HEK293 (cell line): ENCODE data around the gene TBC1D22A.
A peak's percentile ranks its signal among the peaks of the same experiment; 100 is the strongest.

ENCODE experiments used
- CTCF ChIA-PET: fragments of 350-600 bp; formaldehyde crosslinking; extraction: SDS; loops from one replicate; lab custom pipeline; 2021; ENCODE audit warnings: antibody characterized with exemption; lab: Yijun Ruan, JAX
- POLR2A ChIA-PET: fragments of 300-600 bp; formaldehyde crosslinking; extraction: SDS; loops from one replicate; lab custom pipeline; 2020; ENCODE audit warnings: antibody characterized with exemption, inconsistent platforms; lab: Yijun Ruan, JAX
- H3K27ac ChIP-seq: fragments of 200-500 bp; sonication (Bioruptor generic); 2 replicates; pipeline ENCODE4 v1.5.1; 2014; ENCODE audit warnings: low read depth, low read length, control low read depth, inconsistent platforms; ENCODE audit errors: extremely low read depth
- H3K36me3 ChIP-seq, 2 experiments: fragments of 200-500 bp in 1 of 2; sonication (Bioruptor generic) in 1 of 2; 1 replicate in 1 of 2; 2 replicates in 1 of 2; pipeline ENCODE4 v1.5.1; 2014 to 2017; ENCODE audit warnings: inconsistent platforms in 2 of 2, low read length in 2 of 2; ENCODE audit not compliant: control insufficient read depth in 2 of 2, insufficient read depth in 1 of 2
- H3K4me1 ChIP-seq: fragments of 200-500 bp; sonication (Bioruptor generic); 2 replicates; pipeline ENCODE4 v1.5.1; 2014; ENCODE audit warnings: mild to moderate bottlenecking, low read length, inconsistent platforms; ENCODE audit not compliant: control insufficient read depth, insufficient read depth
- H3K4me3 ChIP-seq: 2 replicates; pipeline ENCODE4 v1.5.1; 2011; ENCODE audit warnings: low read depth, mild to moderate bottlenecking, control low read depth, low read length, moderate library complexity
- H3K9me3 ChIP-seq: fragments of 200-500 bp; sonication (Bioruptor generic); 2 replicates; pipeline ENCODE4 v1.5.1; 2014; ENCODE audit warnings: low read depth, low read length, inconsistent platforms; ENCODE audit not compliant: control insufficient read depth, insufficient read depth
- EGR2 ChIP-seq: fragments of 450-650 bp; formaldehyde crosslinking; IDR thresholded peaks from 2 replicates; pipeline ENCODE4 v1.5.1; 2016; ENCODE audit warnings: low read depth, missing biosample characterization, missing genetic modification characterization
- INSM2 ChIP-seq: fragments of 450-650 bp; formaldehyde crosslinking; IDR thresholded peaks from 2 replicates; pipeline ENCODE4 v1.5.1; 2016; ENCODE audit warnings: missing biosample characterization, missing genetic modification characterization
- OVOL3 ChIP-seq: fragments of 450-650 bp; formaldehyde crosslinking; IDR thresholded peaks from 2 replicates; pipeline ENCODE4 v1.5.1; 2016; ENCODE audit warnings: missing biosample characterization, missing genetic modification characterization
- REPIN1 ChIP-seq: fragments of 450-650 bp; formaldehyde crosslinking; IDR thresholded peaks from 2 replicates; pipeline ENCODE4 v1.5.1; 2017; ENCODE audit warnings: missing biosample characterization, missing genetic modification characterization, low read depth
- SALL2 ChIP-seq: fragments of 450-650 bp; formaldehyde crosslinking; IDR thresholded peaks from 2 replicates; pipeline ENCODE4 v1.5.0; 2017; ENCODE audit warnings: missing biosample characterization, mild to moderate bottlenecking, missing genetic modification characterization, borderline replicate concordance
- ZBTB48 ChIP-seq: fragments of 450-650 bp; formaldehyde crosslinking; IDR thresholded peaks from 2 replicates; pipeline ENCODE4 v1.5.1; 2016; ENCODE audit warnings: missing biosample characterization, missing genetic modification characterization
- ZFHX2 ChIP-seq: fragments of 450-650 bp; formaldehyde crosslinking; conservative IDR thresholded peaks from 2 replicates; pipeline ENCODE4 v1.5.1; 2016; ENCODE audit warnings: missing biosample characterization, missing genetic modification characterization
- ZFP3 ChIP-seq: fragments of 450-650 bp; formaldehyde crosslinking; IDR thresholded peaks from 2 replicates; pipeline ENCODE4 v1.5.1; 2016; ENCODE audit warnings: low read depth, missing biosample characterization, missing genetic modification characterization
- ZNF2 ChIP-seq: fragments of 450-650 bp; formaldehyde crosslinking; IDR thresholded peaks from 2 replicates; pipeline ENCODE4 v1.5.1; 2016; ENCODE audit warnings: missing biosample characterization, missing genetic modification characterization
- ZNF311 ChIP-seq: fragments of 450-650 bp; formaldehyde crosslinking; IDR thresholded peaks from 2 replicates; pipeline ENCODE4 v1.5.1; 2017; ENCODE audit warnings: missing biosample characterization, missing genetic modification characterization, borderline replicate concordance
- ZNF350 ChIP-seq: fragments of 450-650 bp; formaldehyde crosslinking; IDR thresholded peaks from 2 replicates; pipeline ENCODE4 v1.5.0; 2017; ENCODE audit warnings: missing biosample characterization, mild to moderate bottlenecking, missing genetic modification characterization
- ZNF416 ChIP-seq: fragments of 450-650 bp; formaldehyde crosslinking; IDR thresholded peaks from 2 replicates; pipeline ENCODE4 v1.5.1; 2016; ENCODE audit warnings: missing biosample characterization, missing genetic modification characterization
- ZNF560 ChIP-seq: fragments of 450-650 bp; formaldehyde crosslinking; IDR thresholded peaks from 2 replicates; pipeline ENCODE4 v1.5.1; 2017; ENCODE audit warnings: missing biosample characterization, missing genetic modification characterization, borderline replicate concordance
- ZNF585B ChIP-seq: fragments of 450-650 bp; formaldehyde crosslinking; IDR thresholded peaks from 2 replicates; pipeline ENCODE4 v1.5.1; 2016; ENCODE audit warnings: missing biosample characterization, missing genetic modification characterization
- ZNF610 ChIP-seq: fragments of 450-650 bp; formaldehyde crosslinking; IDR thresholded peaks from 2 replicates; pipeline ENCODE4 v1.5.1; 2016; ENCODE audit warnings: missing biosample characterization, missing genetic modification characterization, borderline replicate concordance
- ZNF629 ChIP-seq: fragments of 450-650 bp; formaldehyde crosslinking; IDR thresholded peaks from 2 replicates; pipeline ENCODE4 v1.5.1; 2017; ENCODE audit warnings: missing biosample characterization, missing genetic modification characterization
- ZNF677 ChIP-seq: fragments of 450-650 bp; IDR thresholded peaks from 2 replicates; pipeline ENCODE4 v1.5.0; 2018; ENCODE audit warnings: missing biosample characterization, mild to moderate bottlenecking, missing genetic modification characterization, moderate library complexity
- ZNF768 ChIP-seq: fragments of 450-650 bp; formaldehyde crosslinking; IDR thresholded peaks from 2 replicates; pipeline ENCODE4 v1.5.1; 2018; ENCODE audit warnings: missing biosample characterization, mild to moderate bottlenecking, missing genetic modification characterization
- ZSCAN5A ChIP-seq: fragments of 450-650 bp; formaldehyde crosslinking; IDR thresholded peaks from 2 replicates; pipeline ENCODE4 v1.5.1; 2016; ENCODE audit warnings: missing biosample characterization, missing genetic modification characterization

TBC1D22A gene

GRCh38 chr22:47080100-47080499 is 317.6 kb downstream of the TBC1D22A start:
- POLR2A ChIA-PET = no interaction called here
- Histone ChIP-seq H3K36me3 (no peaks in the 10 kb centered on the region), H3K27ac (no peak overlapping the region), H3K4me3 (no peak overlapping the region), H3K4me1 (no peaks in the 10 kb centered on the region), H3K9me3 (no peaks in the 10 kb centered on the region)
- CTCF ChIA-PET = no interaction called here
- no peak for TF ChIP-seq SALL2 (tag by site-specific recombination)
- TF ChIP-seq ZNF585B (tag by site-specific recombination) = no peak
- TF ChIP-seq REPIN1 (tag by site-specific recombination) = no peak
- no peak for TF ChIP-seq ZFP3 (tag by site-specific recombination)
- no peak for TF ChIP-seq OVOL3 (tag by site-specific recombination)
- TF ChIP-seq ZNF560 (tag by site-specific recombination) = no peak
- no peak for TF ChIP-seq ZNF610
- TF ChIP-seq ZNF311 (tag by site-specific recombination) = no peak
- no peak for TF ChIP-seq ZNF416 (tag by site-specific recombination)
- no peak for TF ChIP-seq ZNF350
- no peak for TF ChIP-seq ZNF768 (tag by site-specific recombination)
- TF ChIP-seq ZBTB48 (tag by site-specific recombination) = no peak
- TF ChIP-seq ZNF2 (tag by site-specific recombination) = no peak

GRCh38 chr22:47082505-47082904 is 320.1 kb downstream of the TBC1D22A start:
- H3K27ac ChIP-seq = no peak overlapping the region
- ChIA-PET POLR2A (no interaction called here), CTCF (no interaction called here)
- H3K4me3 ChIP-seq = no peak overlapping the region
- no peaks in the 10 kb centered on the region for H3K9me3 ChIP-seq
- H3K4me1 ChIP-seq = no peaks in the 10 kb centered on the region
- TF ChIP-seq ZNF677 (tag by site-specific recombination) = no peak
- no peaks in the 10 kb centered on the region for H3K36me3 ChIP-seq

GRCh38 chr22:47083379-47083986 is 321.0 kb downstream of the TBC1D22A start:
- Histone ChIP-seq H3K27ac (no peak overlapping the region), H3K4me1 (no peaks in the 10 kb centered on the region), H3K36me3 (no peaks in the 10 kb centered on the region), H3K9me3 (no peaks in the 10 kb centered on the region), H3K4me3 (no peak overlapping the region)
- ChIA-PET CTCF (no interaction called here), POLR2A (no interaction called here)
- peak; percentile 95 for TF ChIP-seq EGR2 (tag by site-specific recombination)
- no peak for TF ChIP-seq ZNF629
- no peak for TF ChIP-seq ZSCAN5A (tag by site-specific recombination)
- TF ChIP-seq ZFHX2 (tag by site-specific recombination) = peak; percentile 78
- TF ChIP-seq INSM2 (tag by site-specific recombination) = no peak
